HUES6 (cell line): ENCODE results near the gene TLR8.

Source experiments
- H3K27ac ChIP-seq: 2 replicates; pipeline ENCODE4 v1.7.0; 2013; ENCODE audit warnings: low read depth, mild to moderate bottlenecking, low read length, inconsistent platforms
- H3K27me3 ChIP-seq: 2 replicates; pipeline ENCODE4 v1.6.1; 2013; ENCODE audit warnings: low read length; ENCODE audit not compliant: control insufficient read depth, insufficient read depth
- H3K36me3 ChIP-seq: 2 replicates; pipeline ENCODE4 v1.6.1; 2013; ENCODE audit warnings: low read length; ENCODE audit not compliant: control insufficient read depth, insufficient read depth
- H3K4me1 ChIP-seq: 2 replicates; pipeline ENCODE4 v1.6.1; 2013; ENCODE audit warnings: low read length; ENCODE audit not compliant: control insufficient read depth, insufficient read depth
- H3K4me3 ChIP-seq: 2 replicates; pipeline ENCODE4 v1.5.1; 2013; ENCODE audit warnings: low read depth, low read length
- H3K9ac ChIP-seq: one replicate; pipeline ENCODE4 v1.6.1; 2013; ENCODE audit warnings: mild to moderate bottlenecking, low read length
- H3K9me3 ChIP-seq: 2 replicates; pipeline ENCODE4 v1.6.1; 2013; ENCODE audit warnings: low read depth, low read length; ENCODE audit not compliant: control insufficient read depth, insufficient read depth

TLR8 gene

DNA sequence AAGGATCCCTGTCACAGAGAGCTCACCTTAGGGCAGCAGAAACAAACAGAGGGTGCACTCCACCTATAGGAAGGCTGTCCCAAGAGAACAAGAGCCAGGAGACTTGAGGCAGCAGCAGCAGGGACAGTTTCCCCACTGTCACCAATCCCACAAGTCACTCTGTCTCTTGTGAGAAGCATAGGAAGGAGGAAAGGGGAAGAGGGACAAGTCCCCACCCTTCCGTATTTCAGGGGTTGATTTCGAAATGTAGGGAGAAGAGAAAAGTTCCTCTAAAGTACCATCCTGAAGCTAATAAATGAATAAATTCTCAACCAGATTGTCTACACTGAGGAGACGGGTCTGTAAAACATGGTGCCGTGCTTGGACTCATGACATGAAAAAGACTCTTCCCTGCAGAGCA is 9.5 kb upstream of the TLR8 start:
- Histone ChIP-seq H3K9me3 (no peaks in the 10 kb centered on the region), H3K4me1 (peaks cover 31% of the 10 kb centered on the region), H3K9ac (no peak overlapping the region), H3K4me3 (no peak overlapping the region), H3K27me3 (no peaks in the 10 kb centered on the region; the same call in 1 of the 2 replicates), H3K27ac (no peak overlapping the region), H3K36me3 (no peaks in the 10 kb centered on the region)

DNA sequence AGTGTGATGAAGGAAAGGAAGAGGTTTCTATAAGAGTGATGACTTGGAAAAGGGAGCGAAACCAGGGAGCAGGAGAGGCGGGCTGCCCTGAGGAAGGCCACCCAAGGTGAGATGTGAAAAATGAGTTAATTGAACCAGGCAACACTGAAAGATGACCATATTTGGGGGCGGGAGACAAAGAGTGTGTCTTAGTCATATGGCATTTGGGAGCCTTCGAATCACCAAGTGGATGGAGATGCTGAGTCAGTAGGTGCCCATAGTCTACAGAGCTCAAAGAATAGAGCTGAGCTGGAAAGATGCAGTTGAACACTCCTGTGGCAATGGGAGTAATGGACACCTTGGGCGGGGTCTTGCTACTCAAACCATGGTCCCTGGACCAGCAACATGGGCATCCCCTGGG is 8.3 kb upstream of the TLR8 start:
- Histone ChIP-seq H3K27me3 (peaks cover 3% of the 10 kb centered on the region; the same call in 1 of the 2 replicates), H3K36me3 (no peaks in the 10 kb centered on the region), H3K9ac (no peak overlapping the region), H3K27ac (no peak overlapping the region), H3K4me1 (peaks cover 33% of the 10 kb centered on the region), H3K4me3 (no peak overlapping the region), H3K9me3 (no peaks in the 10 kb centered on the region)

DNA sequence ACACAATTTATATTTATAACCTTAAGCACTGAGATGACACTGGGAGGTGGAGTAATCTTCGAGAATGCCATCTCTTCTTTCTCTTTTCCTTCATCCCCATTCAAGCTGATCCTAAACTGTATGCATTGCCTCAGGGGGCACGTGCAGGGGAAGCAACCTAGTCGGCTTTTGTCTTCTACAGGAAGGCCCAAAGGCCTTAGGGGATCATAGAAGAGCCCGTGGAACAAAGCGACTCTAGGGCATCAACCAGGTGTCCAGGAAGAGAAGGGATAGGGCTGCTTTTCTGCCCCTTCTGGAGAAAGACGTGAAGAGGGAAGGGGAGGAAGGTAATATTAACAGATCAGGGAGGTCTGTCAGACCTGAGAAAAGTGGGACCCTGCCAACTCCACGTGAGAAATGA is 6.9 kb upstream of the TLR8 start:
- H3K27ac ChIP-seq: peak overlapping the region; percentile 82
- no peaks in the 10 kb centered on the region for H3K9me3 ChIP-seq
- no peaks in the 10 kb centered on the region; the same call in 1 of the 2 replicates for H3K36me3 ChIP-seq
- peak overlapping the region; percentile 6; the same call in 1 of the 2 replicates for H3K4me3 ChIP-seq
- H3K9ac ChIP-seq: peak overlapping the region; percentile 72
- H3K27me3 ChIP-seq: peaks cover 5% of the 10 kb centered on the region; the same call in 1 of the 2 replicates
- H3K4me1 ChIP-seq: peaks cover 29% of the 10 kb centered on the region

DNA sequence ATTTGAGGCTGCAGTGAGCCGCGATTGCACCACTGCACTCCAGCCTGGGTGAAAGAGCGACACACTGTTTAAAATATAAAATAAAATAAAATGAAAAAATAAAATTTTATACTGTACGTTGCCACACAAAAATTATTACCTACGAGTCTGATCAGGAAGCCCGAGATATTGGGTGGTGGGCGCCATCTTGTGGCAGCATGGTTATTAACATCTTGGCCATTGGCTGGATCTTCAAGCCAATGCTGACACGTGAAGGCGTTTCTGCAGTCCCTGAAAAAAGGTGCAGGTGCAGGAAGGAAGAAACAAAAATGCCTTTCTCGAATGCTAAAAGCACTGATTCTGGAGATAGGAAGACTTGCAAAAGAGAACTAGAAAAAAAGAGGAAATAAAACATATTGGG is 4.9 kb upstream of the TLR8 start:
- H3K9me3 ChIP-seq: no peaks in the 10 kb centered on the region
- no peaks in the 10 kb centered on the region; the same call in 1 of the 2 replicates for H3K36me3 ChIP-seq
- H3K27me3 ChIP-seq: peaks cover 5% of the 10 kb centered on the region; the same call in 1 of the 2 replicates
- H3K4me3 ChIP-seq: no peak overlapping the region
- peaks cover 29% of the 10 kb centered on the region for H3K4me1 ChIP-seq
- H3K27ac ChIP-seq: no peak overlapping the region
- H3K9ac ChIP-seq: no peak overlapping the region

DNA sequence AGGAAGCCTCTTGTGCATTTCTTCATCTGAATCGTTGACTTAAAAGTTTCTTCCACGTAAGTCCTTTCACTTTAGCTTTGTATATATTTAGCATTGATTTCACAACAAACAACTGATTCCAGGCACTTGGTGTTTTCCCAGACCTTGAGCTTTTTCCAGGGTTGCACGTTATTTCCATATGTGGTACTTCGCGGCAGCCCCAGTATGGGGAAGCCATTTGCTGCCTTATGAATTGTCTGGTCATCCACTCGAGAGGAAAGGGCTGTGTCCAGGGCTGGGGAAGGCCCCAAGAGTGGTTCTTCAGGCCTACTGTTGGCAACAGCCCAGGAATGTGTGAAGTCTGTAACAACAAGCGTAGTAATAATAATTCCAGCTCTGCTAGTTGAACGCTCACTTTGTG is 2.8 kb upstream of the TLR8 start:
- peaks cover 23% of the 10 kb centered on the region for H3K4me1 ChIP-seq
- H3K9me3 ChIP-seq: no peaks in the 10 kb centered on the region
- H3K9ac ChIP-seq: no peak overlapping the region
- no peak overlapping the region for H3K27ac ChIP-seq
- no peaks in the 10 kb centered on the region; the same call in 1 of the 2 replicates for H3K36me3 ChIP-seq
- peaks cover 5% of the 10 kb centered on the region; the same call in 1 of the 2 replicates for H3K27me3 ChIP-seq
- no peak overlapping the region for H3K4me3 ChIP-seq

GRCh38 chrX:12910423-12911121 is 4.2 kb downstream of the TLR8 start:
- Histone ChIP-seq H3K36me3 (no peaks in the 10 kb centered on the region; the same call in 1 of the 2 replicates), H3K4me1 (no peaks in the 10 kb centered on the region), H3K27ac (no peak overlapping the region), H3K9ac (no peak overlapping the region), H3K4me3 (no peak overlapping the region), H3K27me3 (no peaks in the 10 kb centered on the region; the same call in 1 of the 2 replicates), H3K9me3 (no peaks in the 10 kb centered on the region)

- Histone ChIP-seq H3K36me3 (no peaks in the 10 kb centered on the region; the same call in 1 of the 2 replicates), H3K27me3 (no peaks in the 10 kb centered on the region; the same call in 1 of the 2 replicates), H3K27ac (no peak overlapping the region), H3K9ac (no peak overlapping the region), H3K4me1 (no peaks in the 10 kb centered on the region), H3K9me3 (no peaks in the 10 kb centered on the region), H3K4me3 (no peak overlapping the region)
Measured at GRCh38 chrX:12911122-12911470, 4.7 kb downstream of the TLR8 start.

GRCh38 chrX:12912791-12913482 is 6.5 kb downstream of the TLR8 start:
- Histone ChIP-seq H3K9me3 (no peaks in the 10 kb centered on the region), H3K27ac (no peak overlapping the region), H3K27me3 (no peaks in the 10 kb centered on the region; the same call in 1 of the 2 replicates), H3K4me1 (no peaks in the 10 kb centered on the region), H3K36me3 (no peaks in the 10 kb centered on the region), H3K9ac (no peak overlapping the region), H3K4me3 (no peak overlapping the region)

DNA sequence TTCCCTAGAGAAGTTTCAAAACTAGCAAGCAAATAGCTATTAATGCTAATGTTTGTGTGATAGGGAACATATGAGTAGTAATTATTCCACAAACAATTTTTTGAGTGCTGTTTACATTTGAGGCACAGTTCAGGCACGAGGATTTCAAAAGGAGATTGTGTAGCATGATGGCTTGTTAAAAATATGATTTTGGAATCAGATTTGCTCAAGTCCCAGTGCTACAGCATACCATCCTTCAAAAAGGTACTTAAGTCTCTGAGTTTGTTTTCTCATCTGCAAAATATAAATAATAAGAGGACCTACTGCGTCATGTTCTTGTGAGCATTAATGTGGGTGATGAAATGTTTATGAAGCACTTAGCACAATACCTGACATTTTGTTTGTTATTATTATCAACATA is 11.3 kb downstream of the TLR8 start:
- H3K27ac ChIP-seq: no peak overlapping the region
- no peaks in the 10 kb centered on the region for H3K36me3 ChIP-seq
- H3K27me3 ChIP-seq: no peaks in the 10 kb centered on the region; the same call in 1 of the 2 replicates
- H3K4me1 ChIP-seq: no peaks in the 10 kb centered on the region
- no peak overlapping the region for H3K4me3 ChIP-seq
- no peaks in the 10 kb centered on the region for H3K9me3 ChIP-seq
- no peak overlapping the region for H3K9ac ChIP-seq

GRCh38 chrX:12919051-12919450 is 12.6 kb downstream of the TLR8 start:
- Histone ChIP-seq H3K27ac (no peak overlapping the region), H3K4me1 (no peaks in the 10 kb centered on the region), H3K36me3 (no peaks in the 10 kb centered on the region), H3K9me3 (no peaks in the 10 kb centered on the region), H3K27me3 (no peaks in the 10 kb centered on the region; the same call in 1 of the 2 replicates), H3K9ac (no peak overlapping the region), H3K4me3 (no peak overlapping the region)

DNA sequence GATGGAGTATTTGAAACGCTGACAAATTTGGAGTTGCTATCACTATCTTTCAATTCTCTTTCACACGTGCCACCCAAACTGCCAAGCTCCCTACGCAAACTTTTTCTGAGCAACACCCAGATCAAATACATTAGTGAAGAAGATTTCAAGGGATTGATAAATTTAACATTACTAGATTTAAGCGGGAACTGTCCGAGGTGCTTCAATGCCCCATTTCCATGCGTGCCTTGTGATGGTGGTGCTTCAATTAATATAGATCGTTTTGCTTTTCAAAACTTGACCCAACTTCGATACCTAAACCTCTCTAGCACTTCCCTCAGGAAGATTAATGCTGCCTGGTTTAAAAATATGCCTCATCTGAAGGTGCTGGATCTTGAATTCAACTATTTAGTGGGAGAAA is 13.2 kb downstream of the TLR8 start:
- H3K36me3 ChIP-seq: no peaks in the 10 kb centered on the region
- H3K27me3 ChIP-seq: no peaks in the 10 kb centered on the region; the same call in 1 of the 2 replicates
- no peaks in the 10 kb centered on the region for H3K4me1 ChIP-seq
- no peaks in the 10 kb centered on the region for H3K9me3 ChIP-seq
- H3K27ac ChIP-seq: no peak overlapping the region
- H3K4me3 ChIP-seq: no peak overlapping the region
- H3K9ac ChIP-seq: no peak overlapping the region
